AML-193 (cell line): ENCODE measurements around the gene KLHL35.

Experiments
- DNase-seq, 2 experiments: peaks; one replicate each; lab custom pipeline; 2025; lab: John Stamatoyannopoulos, UW

KLHL35 gene, protein sequence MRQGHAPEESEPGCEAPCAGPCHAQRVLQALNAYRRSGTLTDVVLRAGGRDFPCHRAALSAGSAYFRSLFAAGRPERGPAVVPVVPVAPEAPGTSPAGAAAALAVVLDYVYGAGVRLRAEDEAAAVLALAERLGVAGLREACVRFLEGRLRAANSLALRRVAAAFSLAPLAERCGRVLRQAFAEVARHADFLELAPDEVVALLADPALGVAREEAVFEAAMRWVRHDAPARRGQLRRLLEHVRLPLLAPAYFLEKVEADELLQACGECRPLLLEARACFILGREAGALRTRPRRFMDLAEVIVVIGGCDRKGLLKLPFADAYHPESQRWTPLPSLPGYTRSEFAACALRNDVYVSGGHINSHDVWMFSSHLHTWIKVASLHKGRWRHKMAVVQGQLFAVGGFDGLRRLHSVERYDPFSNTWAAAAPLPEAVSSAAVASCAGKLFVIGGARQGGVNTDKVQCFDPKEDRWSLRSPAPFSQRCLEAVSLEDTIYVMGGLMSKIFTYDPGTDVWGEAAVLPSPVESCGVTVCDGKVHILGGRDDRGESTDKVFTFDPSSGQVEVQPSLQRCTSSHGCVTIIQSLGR

DNA sequence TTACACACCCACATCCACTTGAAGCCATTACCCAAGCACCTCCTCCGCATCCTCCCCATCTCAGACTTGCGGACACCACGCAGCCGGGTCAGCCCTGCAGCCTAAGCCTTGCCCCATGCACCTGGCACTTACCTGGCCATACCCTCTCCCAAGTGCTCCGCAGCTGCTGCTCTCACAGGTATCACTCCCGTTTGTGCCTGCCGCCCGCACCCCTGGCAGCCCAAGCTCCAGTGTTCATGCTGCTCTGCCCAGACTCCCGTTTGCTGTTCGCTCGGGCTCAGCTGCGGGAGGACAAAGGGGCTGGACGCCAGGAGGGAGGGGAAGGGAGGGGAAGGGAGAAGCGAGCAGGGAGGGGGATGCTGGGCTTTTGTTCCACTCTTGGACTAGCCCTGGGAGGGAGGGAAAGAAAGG is at the start of gene KLHL35:
TSS of gene KLHL35 (minus strand) at position 293 of the 411 bp plus-strand sequence. CDS start 2,574 bp downstream, outside the sequence.
- no peak for DNase-seq

DNA sequence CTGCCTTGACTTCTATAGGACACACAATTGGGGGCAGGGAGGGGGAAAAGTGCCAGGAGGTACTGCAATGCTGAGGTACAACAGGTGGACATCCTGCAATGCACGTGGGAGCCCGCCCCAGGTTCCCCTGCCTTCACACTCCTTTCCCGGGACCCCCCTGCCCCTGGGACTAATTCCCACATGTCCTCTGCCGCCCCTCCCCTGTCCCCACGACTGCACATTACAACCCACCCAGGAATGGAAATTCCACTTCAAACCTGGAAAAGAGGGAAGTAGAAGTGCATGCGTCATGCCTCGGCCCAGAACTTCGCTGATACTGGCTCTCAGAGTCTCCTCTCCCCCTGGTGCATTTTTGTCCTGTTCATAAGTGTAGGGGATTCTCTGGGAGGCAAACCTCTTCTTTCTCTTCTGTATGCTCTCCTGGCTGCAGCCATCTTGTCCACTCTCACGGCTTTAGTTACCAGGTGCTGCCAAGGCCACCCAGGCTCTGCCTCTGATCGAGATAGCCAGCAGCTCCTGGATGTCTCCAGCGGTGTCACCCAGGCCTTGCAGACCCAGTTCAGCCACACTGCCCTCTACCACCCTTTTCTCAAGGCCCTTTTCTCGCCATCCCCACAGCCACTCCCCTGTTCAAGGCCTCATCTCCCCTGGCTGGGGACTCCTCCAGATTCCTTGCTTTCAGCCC is 49.1 kb upstream of the KLHL35 start:
- no peak for DNase-seq

DNA sequence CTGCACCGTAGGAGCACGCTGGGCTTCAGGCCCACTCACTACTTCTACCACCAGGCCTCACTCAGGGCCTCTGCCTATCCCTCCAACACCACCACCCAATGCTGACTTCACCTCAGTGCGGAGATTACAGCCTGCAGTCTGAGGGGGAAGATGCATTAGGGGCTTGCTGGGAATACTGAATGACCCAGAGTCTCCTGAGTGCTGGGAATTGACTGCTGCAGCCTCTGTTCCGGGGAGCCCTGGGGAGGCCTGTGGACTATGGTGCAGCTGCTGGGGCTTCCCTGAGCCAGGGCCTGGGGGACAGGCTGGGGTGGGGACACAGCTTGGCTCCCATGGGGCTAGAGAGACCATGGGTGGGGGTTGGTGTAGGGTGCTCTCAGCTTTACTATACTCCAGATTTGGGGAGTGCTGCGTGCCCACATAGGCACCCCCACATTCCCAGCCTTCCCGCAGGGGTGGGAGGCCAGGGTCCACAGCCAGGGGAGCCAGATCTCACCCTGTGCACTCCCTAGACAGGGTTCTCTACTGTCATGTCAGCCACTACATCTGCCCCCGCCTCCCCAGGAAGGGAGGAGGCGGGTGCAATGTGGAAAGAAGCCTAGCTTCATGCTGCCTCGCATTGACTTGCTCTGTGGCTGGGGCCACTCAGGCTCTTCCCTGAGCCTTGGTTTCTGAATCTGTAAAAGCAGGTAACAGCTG is 48.4 kb upstream of the KLHL35 start:
- DNase-seq: no peak

DNA sequence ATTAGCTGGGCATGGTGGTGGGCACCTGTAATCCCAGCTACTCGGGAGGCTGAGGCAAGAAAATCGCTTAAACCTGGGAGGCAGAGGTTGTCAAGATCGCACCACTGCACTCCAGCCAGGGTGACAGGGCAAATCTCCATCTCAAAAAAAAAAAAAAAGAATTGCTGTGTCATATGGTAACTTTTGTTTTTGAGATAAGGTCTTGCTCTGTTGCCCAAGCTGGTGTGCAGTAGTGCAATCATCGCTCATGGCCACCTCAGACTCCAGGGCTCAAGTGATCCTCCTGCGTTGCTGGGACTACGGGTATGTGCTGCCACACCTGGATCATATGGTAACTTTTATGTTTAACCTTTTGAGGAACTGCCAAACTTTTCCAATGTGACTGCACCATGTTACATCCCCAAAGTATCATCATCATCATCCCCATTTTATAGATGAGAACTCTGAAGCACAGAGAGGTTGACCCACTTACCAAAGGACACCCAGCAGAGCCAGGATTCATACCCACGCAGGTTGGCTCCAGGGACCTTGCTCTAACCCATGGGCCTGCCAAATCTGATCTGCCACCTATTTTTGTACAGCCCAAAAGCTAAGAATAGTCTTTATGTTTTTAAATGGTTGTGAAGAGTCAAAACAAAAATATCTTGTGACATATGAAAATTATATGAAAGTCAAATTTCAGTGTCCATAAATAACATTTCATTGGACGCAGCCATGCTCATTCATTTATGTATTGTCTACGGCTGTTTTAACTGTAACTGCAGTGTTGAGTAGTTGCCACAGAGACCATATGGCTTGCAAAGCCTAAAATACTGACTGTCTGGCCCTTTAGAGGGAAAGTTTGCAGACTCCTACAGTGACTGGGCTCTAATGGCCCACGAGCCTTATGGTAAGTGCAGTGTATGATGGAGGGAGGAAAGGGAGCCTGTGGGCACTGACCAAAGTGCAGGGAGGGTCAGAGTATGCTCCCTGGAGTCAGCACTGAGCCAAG is 47.5 kb upstream of the KLHL35 start:
- DNase-seq: no peak

DNA sequence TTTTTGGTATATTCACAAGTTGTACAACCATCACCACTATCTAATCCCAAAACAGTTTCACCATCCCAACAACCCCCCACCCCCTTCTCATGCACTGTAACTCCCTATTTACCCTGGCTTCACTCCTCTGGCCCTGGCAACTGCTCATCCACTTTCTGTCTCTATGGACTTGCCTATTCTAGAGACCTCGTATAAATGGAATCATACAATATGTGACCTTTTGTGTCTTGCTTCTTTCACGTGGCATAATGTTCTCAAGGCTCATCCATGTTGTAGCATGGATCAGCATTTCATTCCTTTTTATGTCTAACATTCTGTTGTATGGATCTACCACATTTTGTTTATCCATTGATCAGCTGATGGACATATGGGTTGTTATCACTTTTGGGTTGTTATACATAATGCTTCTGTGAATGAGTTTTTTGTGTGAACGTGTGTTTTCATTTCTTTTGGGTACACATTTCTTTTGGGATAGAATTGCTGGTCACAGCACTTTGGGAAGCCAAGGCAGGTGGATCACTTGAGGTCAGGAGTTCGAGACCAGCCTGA is 46.7 kb upstream of the KLHL35 start:
- no peak for DNase-seq

DNA sequence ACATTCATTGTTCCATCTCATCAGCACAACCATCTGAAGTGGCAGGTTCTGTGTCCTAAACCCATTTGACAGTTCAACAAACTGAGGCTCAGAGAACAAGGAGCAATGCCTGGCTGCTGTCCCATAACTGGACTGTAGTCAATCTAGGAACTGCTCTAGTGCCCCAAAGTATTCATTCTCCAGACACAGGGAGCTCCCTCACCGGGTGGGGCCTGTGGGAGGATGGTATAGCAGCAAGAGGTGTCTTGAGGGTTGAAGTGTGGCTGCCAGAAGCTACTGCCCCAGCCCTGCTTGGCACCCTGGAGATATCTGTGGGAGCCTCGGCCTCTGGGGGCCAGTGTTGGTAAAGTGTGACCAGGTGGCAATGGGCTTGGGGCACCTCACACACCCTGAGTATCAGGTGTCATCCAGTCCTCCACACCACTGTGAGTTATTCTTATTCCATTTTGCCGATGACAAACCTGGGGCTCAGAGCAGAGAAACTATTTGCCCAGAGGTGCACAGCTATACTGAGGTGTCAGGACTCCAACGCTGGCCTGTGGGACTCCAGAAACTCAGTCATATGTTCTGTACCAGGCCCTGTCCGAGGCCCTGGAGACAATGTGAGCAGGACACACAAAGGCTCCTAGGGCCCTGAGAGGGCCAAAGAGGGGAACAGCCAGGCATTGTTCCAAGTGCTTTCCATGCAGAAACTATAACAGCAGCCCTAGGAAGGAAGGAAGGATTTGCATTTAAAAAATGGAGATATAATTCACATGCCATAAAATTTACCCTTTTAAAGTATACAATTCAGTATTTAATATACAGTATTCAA is 46.0 kb upstream of the KLHL35 start:
- no peak for DNase-seq

DNA sequence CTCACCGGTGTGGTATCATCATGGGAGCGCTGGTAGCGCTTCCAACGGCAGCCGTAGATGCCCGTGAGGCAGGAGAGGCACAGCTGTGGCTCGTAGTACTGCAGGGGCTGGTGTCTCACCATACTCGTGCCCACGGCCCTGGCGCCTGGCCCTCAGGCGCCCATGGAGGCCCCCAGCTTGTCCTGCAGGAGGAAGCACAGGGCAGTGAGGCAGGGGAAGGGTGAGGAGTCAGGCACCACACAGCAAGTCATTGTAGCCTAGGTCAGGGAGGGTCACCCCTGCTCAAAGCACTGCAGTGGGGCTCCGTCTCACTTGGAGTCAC is 44.6 kb upstream of the KLHL35 start:
- DNase-seq: no peak

DNA sequence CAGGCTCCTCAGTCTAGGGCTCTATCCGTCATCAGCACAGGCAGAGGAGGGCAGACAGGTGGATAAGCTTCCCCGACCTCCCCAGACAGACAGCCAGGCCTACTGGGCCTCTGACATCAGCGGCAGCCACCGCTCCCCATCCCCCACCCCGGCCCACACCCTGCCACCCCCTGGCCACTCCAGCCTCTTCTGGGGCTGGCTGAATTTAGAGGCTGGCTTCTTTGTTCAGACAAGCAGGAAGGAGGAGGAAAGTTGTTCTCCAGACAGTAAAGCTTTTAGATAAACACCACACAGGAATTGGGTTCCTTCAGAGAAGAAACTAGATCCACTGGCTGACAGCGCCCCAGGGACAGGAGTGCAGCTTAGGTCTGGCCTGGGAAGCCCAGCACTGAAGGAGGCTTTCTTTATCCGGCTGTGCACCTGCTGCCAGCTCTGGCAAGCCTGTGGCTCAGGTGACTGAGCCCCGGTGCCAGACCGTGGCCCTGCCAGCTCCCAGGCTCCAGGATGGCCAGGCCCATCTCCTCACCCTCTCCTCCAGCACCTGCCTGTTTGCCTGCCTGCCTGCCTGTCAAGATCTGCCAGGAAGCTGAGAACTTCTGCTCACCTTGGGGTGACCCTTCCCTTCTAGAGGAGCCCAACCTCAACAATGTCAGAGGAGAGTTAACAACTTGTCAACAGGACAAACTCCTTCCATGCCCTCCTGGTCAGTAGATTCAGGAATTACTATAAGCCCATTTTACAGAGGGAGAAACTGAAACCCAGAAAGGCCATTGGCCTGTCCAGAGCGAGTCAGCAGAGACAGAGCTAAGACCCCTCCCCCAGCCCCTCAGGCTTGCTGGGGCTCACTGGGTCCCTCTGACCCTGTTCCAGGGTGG is 44.0 kb upstream of the KLHL35 start:
- DNase-seq: no peak

DNA sequence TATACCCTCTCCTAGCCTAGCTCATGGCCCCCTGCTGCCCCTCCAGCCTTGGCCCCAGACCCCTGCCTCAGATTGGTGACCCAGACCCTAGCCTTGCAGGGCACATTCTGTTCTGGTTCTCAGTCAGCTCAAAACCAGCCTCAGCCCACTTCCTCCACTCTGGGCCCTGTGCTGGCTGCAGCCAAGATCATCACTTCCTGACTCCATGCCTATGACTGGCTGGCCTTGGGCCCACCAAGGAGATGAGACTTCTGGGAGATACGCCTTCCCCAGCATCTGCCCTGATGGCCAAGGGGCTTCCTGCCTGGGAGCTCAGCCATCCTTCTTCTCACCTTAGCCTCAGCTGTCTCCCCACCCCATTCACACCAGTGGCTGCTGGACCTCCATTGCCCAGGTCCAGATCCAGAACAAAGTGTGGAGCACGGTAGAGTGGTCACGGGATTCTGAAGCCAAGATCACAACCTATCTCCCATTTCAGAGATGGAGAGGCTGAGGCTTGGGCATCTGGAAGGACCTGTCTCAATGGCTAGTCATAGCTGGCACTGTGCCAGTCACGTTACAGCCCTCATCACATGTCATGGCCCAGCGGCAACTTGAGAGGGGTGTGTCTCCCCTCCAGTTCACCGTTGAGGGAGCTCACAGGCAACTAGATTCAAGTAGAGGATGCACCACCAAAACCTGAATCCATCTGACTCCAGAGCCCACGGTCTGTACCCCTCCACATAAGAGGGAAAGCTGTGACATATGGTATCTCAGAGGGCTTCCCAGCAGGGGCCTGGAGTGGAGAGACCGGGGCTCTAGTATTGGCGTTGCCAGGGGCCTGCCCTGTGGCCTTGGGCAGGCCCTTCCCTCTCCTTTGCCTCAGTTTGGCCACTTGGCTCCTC is 43.0 kb upstream of the KLHL35 start:
- no peak for DNase-seq

DNA sequence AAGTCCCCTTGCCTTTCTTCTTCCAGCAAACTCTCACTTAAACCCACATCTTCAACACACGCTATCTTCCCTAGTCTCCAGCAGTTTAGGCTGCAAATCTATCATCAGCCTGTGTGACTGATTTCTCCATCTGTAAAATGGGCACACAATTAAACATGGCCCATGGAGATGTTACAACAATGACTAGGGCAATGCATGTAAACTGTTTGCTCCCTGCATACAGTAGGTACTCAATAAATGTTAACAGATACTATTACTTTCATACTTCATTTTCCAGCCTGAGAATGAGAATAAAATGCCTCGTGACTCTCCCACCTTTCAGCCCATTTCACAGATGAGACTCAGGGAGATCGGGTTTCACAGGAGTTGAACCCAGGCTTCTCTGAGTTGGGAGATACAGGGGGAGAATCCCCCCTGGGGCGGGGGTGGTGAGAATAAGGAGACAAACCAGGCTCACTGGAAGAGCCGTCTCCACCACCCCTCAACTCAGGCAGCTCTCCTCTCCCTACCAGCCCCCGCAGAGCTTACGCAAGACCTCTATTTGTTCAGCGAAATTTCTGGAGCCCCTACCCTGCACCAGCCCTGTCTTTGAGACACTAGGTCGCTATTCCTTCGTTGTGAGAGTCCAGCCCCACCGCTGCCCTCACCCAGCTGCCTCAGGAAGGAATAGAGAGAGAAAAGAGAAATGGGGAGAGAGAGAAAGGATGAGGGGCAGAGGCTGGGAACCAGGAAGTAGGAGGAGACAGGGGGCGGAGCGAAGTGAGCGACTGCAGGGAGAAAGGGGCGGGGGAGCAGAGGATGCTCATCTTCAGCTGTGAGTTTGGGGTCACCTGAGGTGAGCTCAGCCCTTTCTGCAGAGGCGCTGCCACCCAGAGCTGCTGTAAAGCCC is 42.1 kb upstream of the KLHL35 start:
- peak in 1 of 2 experiments; percentile 3 for DNase-seq

DNA sequence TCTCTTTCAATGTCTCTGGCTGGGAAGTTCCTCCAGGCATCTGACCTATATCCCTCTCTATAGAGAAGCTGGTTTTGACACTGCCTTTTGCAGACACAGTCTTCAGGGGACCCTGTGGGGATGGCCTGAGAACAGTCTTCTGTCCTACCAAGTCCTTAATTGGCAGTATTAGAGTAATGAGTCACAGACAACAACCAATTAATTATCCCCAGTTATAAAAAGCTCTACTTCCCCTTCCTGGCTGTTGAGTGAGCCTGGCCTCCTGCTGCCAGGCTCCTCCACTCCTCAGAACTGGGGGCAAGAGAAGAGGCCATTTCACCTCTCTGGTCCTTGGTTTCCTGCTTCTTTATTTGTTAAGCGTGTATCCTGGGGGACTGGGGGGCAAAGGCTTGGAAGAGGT is 41.2 kb upstream of the KLHL35 start:
- DNase-seq: peak; percentile 6 to 30

DNA sequence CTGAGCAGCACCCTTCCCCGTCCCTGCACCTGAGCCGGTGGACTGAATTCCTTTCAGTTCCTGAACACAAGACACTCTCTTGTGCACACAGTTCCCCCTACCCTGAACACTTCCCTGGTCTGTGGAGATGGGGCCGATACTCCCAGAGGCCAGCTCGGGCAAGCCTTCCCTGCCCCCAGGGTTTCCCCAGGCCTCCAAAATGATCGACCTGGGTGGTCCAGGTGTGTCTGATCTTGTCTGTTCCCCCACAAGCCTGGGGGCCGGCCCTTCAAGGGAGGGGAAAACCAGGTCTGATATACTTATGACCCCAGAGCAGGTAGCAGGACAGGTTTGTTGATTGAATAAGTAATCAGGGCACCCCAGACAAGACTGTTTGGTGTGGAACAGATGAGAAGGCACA is 40.7 kb upstream of the KLHL35 start:
- DNase-seq: no peak

DNA sequence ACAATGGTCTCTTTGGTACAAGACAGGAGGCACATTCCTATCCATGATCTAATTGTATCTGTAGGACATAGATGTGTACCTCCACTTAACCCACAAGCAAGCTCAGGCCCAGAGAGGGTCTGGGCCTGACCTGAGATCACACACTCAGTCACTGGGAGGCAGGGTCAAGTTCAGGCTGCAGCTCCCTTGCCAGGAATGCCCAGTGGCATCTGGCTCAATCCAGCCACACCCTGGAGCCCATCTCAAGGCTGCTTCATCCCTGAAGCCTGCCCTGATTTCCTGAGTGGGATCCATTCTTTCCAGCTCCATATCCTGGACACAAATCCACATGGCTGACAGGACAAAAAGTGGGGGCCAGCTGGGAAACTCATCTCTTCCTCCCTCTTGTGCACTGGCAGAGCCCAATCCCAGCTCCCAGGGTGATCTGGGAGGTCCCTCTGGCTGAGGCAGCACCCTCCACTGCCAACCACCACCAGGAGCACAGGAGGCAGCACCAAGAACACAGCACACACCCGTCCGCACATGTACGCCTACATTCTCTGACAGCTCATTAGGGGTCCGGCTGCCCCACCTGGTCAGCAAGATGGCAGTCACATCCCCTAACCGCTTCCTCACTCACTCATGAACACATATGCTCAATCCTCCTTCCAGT is 39.2 kb upstream of the KLHL35 start:
- no peak for DNase-seq

DNA sequence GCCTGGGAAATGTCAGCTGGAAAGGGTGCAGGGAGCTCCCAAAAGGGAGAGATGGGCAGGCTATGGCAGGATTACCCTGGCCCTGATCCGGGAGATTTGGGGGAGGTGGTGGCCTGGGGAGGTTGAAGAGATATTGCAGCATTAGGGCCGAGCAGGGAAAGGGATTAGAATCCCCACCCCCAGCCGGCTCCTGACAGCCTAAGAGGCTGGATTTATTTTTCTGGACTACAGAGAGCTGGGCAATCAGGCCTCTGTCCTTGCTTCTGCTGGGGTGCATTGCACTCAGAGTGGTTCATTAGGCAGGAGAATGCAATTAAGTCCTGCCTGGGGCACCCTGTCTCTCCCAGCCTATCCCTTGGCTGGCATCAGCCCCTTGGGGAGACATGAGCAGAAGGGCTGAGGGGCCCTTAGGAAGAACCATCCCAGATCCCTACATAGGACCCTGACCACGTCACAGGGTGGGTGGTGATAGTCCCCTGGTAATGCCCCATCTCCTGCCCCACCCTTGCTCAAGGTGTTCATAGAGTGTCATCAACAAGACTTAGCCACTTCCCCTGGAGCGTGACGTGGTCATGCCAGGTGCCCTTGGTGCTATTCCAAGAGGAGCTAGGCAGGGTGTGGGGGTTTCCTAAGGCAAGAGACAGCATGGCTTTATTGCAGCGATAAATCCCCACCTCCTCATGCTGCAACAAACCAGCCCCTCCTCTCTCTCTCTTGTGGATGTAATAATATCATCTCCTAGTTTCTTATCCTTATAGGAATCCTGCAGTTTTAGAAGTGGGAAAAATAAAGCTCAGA is 38.4 kb upstream of the KLHL35 start:
- no peak for DNase-seq

DNA sequence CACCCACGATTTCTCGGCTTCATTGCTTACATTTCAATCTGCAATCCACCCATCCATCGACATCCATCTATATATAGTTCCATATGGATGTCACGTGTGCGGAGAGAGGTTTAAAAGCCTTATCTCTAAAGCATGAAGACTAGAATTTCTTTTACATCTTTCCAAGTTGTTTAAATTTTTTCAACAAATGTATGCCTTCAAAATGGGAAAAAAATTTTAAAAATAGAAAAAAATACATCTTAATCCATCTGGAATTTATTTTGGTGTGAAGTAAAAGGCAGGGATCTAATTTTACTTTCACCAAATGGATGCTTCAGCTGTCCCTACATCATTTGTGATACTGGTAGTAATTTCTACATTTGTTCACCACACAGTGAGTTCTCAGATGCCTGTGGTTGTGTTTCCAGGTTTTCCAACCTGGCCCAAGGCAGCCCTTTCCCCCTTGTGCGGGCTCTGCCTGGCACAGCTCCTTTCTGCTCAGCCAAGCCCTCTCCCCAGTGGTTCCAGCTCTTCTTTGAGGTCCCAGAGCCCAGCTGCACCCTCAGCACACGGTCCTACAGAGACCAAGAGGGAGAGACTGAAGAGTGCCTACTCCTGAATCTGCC is 37.6 kb upstream of the KLHL35 start:
- DNase-seq: no peak
